Caco-2 (cell line): ENCODE results near the gene EIF1AD. TPM values are rescaled to one million over a fixed set of nuclear protein-coding genes. Genes with fewer than 3 reads are reported as not detected.

Experiments
- BruUV-seq: library from RNA; stranded (reverse); fragments of 400-500 nt; replicated peaks from 2 replicates; lab custom pipeline; 2021; lab: Mats Ljungman, UMichigan
- CTCF ChIA-PET: fragments of 300-600 bp; sonication (Branson Sonifier 250); formaldehyde crosslinking; loops from one replicate; lab custom pipeline; 2022; ENCODE audit warnings: antibody characterized with exemption; lab: Charles Lee
- POLR2A ChIA-PET: fragments of 300-600 bp; sonication (Branson Sonifier 250); formaldehyde crosslinking; loops from one replicate; lab custom pipeline; 2022; ENCODE audit warnings: antibody characterized with exemption; lab: Charles Lee
- DNase-seq, 2 experiments: peaks; one replicate each; pipeline versions ENCODE4 v3.0.0 to v3.0.0-alpha.2; 2020 to 2022
- H3K27me3 ChIP-seq: replicated peaks from 2 replicates; pipeline ENCODE4 v1.6.0; 2011; ENCODE audit warnings: low read length; ENCODE audit not compliant: control insufficient read depth, insufficient read depth
- H3K36me3 ChIP-seq: 2 replicates; pipeline ENCODE4 v1.5.1; 2011; ENCODE audit warnings: low read length; ENCODE audit not compliant: control insufficient read depth, insufficient read depth
- H3K4me1 ChIP-seq: fragments of 250-450 bp; sonication (Bioruptor Pico); 2 replicates; pipeline ENCODE4 v1.5.1; 2020; ENCODE audit warnings: mild to moderate bottlenecking
- H3K4me3 ChIP-seq: 2 replicates; pipeline ENCODE4 v1.5.1; 2011; ENCODE audit warnings: low read depth, mild to moderate bottlenecking, control low read depth, low read length
- H3K9me3 ChIP-seq: fragments of 250-450 bp; sonication (Bioruptor Pico); 2 replicates; pipeline ENCODE4 v1.5.1; 2020; ENCODE audit warnings: mild to moderate bottlenecking, moderate library complexity
- H3K27ac Mint-ChIP-seq: one replicate; pipeline ENCODE4 v1.8.0; 2022; ENCODE audit warnings: mixed read lengths; ENCODE audit not compliant: unreplicated experiment
- H3K27me3 Mint-ChIP-seq: one replicate; pipeline ENCODE4 v1.8.0; 2022; ENCODE audit warnings: mixed read lengths; ENCODE audit not compliant: insufficient read depth, unreplicated experiment
- H3K36me3 Mint-ChIP-seq: one replicate; pipeline ENCODE4 v1.8.0; 2022; ENCODE audit warnings: mild to moderate bottlenecking, mixed read lengths; ENCODE audit not compliant: insufficient read depth, unreplicated experiment
- H3K4me1 Mint-ChIP-seq: one replicate; pipeline ENCODE4 v1.8.0; 2022; ENCODE audit warnings: low read depth, mixed read lengths; ENCODE audit not compliant: unreplicated experiment
- H3K4me3 Mint-ChIP-seq: one replicate; pipeline ENCODE4 v1.8.0; 2022; ENCODE audit warnings: mild to moderate bottlenecking, moderate library complexity, mixed read lengths; ENCODE audit not compliant: unreplicated experiment
- H3K9me3 Mint-ChIP-seq: one replicate; pipeline ENCODE4 v1.8.0; 2022; ENCODE audit warnings: mixed read lengths; ENCODE audit not compliant: unreplicated experiment
- CTCF ChIP-seq, 2 experiments: fragments of 200-600 bp in 1 of 2; IDR thresholded peaks; 1 replicate in 1 of 2; 2 replicates in 1 of 2; pipeline versions ENCODE4 v1.5.1 to v1.8.0; 2011 to 2022; ENCODE audit warnings: antibody characterized with exemption in 1 of 2, control low read depth in 1 of 2, inconsistent platforms in 1 of 2, low read depth in 1 of 2, low read length in 1 of 2, mild to moderate bottlenecking in 1 of 2, moderate library complexity in 1 of 2; ENCODE audit not compliant: insufficient read depth in 1 of 2, severe bottlenecking in 1 of 2, unreplicated experiment in 1 of 2
- intact Hi-C: fragments of 100-400 bp; cut with micrococcal nuclease; formaldehyde crosslinking; loops from one replicate; pipeline ENCODE4 v1.10.0; 2022; ENCODE audit not compliant: unreplicated experiment
- total RNA-seq: library from RNA; stranded (reverse); gene quantifications from 2 replicates; pipeline ENCODE4 v1.2.3, GENCODE V29; 2022

Gene EIF1AD
- total RNA-seq, 1 experiment from 2014 or later = 55.3 TPM

GRCh38 chr11:65947133-65947532, 54.8 kb downstream of the EIF1AD start:
- Histone ChIP-seq H3K9me3 (no peaks in the 10 kb centered on the region), H3K4me3 (no peak overlapping the region), H3K4me1 (peaks cover 6% of the 10 kb centered on the region), H3K36me3 (no peaks in the 10 kb centered on the region), H3K27me3 (no peaks in the 10 kb centered on the region)
- no peaks in the 10 kb centered on the region for H3K36me3 Mint-ChIP-seq
- POLR2A ChIA-PET = no interaction called here
- intact Hi-C loops = no loop called here
- BruUV-seq = no TSS peak
- TF ChIP-seq CTCF (IDR thresholded peaks at IDR 0.05; ENCODE audit: insufficient read depth in 1 of 2, low read depth in 1 of 2, low read length in 1 of 2, severe bottlenecking in 1 of 2, unreplicated experiment in 1 of 2) = no peak
- peaks cover 3% of the 10 kb centered on the region for H3K4me1 Mint-ChIP-seq
- no peak for DNase-seq
- no peak overlapping the region for H3K4me3 Mint-ChIP-seq
- no peaks in the 10 kb centered on the region for H3K9me3 Mint-ChIP-seq
- CTCF ChIA-PET = interaction anchor here (0.6 kb wide), 1 partner anchor 932 kb away, joined by 3 read pairs; no protein-coding TSS in a partner anchor
- H3K27me3 Mint-ChIP-seq = no peaks in the 10 kb centered on the region
- H3K27ac Mint-ChIP-seq = no peak overlapping the region

- no peaks in the 10 kb centered on the region for H3K27me3 Mint-ChIP-seq
- no peaks in the 10 kb centered on the region for H3K27me3 ChIP-seq
- H3K9me3 Mint-ChIP-seq = no peaks in the 10 kb centered on the region
- no peak for DNase-seq
- H3K4me1 ChIP-seq = peaks cover 2% of the 10 kb centered on the region; the same call in 1 of the 2 replicates
- no peaks in the 10 kb centered on the region for H3K4me1 Mint-ChIP-seq
- H3K4me3 ChIP-seq = no peak overlapping the region
- TF ChIP-seq CTCF (IDR thresholded peaks at IDR 0.05; ENCODE audit: insufficient read depth in 1 of 2, low read depth in 1 of 2, low read length in 1 of 2, severe bottlenecking in 1 of 2, unreplicated experiment in 1 of 2) = no peak
- H3K27ac Mint-ChIP-seq = no peak overlapping the region
- H3K36me3 ChIP-seq = no peaks in the 10 kb centered on the region
- H3K9me3 ChIP-seq = no peaks in the 10 kb centered on the region
- no TSS peak for BruUV-seq
- H3K36me3 Mint-ChIP-seq = no peaks in the 10 kb centered on the region
- CTCF ChIA-PET = interaction anchor here (0.7 kb wide), 1 partner anchor 34 kb away, joined by 3 read pairs; no protein-coding TSS in a partner anchor
- POLR2A ChIA-PET = no interaction called here
- no peak overlapping the region for H3K4me3 Mint-ChIP-seq
- intact Hi-C loops = no loop called here
These were observed 55.3 kb downstream of the EIF1AD start for GRCh38 chr11:65946655-65947054.

Other genes with a start within 250 kb of the EIF1AD start
- 18.2 and 19.3 TPM in 2 replicates for gene AP5B1, start 221.2 kb downstream of the EIF1AD start, total RNA-seq
- gene OVOL1, start 215.1 kb downstream of the EIF1AD start, total RNA-seq = 19.5 and 21.2 TPM in 2 replicates
- gene SNX32, start 168.2 kb downstream of the EIF1AD start, total RNA-seq = not detected in 2 replicates
- gene CFL1, start 144.0 kb downstream of the EIF1AD start, total RNA-seq = 960 and 1,056 TPM in 2 replicates
- gene MUS81, start 141.7 kb downstream of the EIF1AD start, total RNA-seq = 74.1 and 74.6 TPM in 2 replicates
- gene EFEMP2, start 129.4 kb downstream of the EIF1AD start, total RNA-seq = 1.3 and 1.4 TPM in 2 replicates
- not detected in 2 replicates for gene CTSW, start 122.3 kb downstream of the EIF1AD start, total RNA-seq
- gene FIBP, start 113.7 kb downstream of the EIF1AD start, total RNA-seq = 56.8 and 61.5 TPM in 2 replicates
- 13.3 and 14.7 TPM in 2 replicates for gene CCDC85B, start 111.5 kb downstream of the EIF1AD start, total RNA-seq
- gene FOSL1, start 101.8 kb downstream of the EIF1AD start, total RNA-seq = 2.7 and 3.9 TPM in 2 replicates
- gene C11orf68, start 83.1 kb downstream of the EIF1AD start, total RNA-seq = 19.7 and 20.1 TPM in 2 replicates
- 91.0 and 93.1 TPM in 2 replicates for gene DRAP1, start 82.7 kb downstream of the EIF1AD start, total RNA-seq
- 0.79 TPM in 1 of 2 replicates, not detected in the other for gene TSGA10IP, start 56.7 kb downstream of the EIF1AD start, total RNA-seq
- gene SART1, start 40.4 kb downstream of the EIF1AD start, total RNA-seq = 78.0 and 84.5 TPM in 2 replicates
- 295 and 300 TPM in 2 replicates for gene BANF1, start 346 bp upstream of the EIF1AD start, total RNA-seq
- not detected in 2 replicates for gene CST6, start 9.9 kb upstream of the EIF1AD start, total RNA-seq
- not detected in 2 replicates for gene CATSPER1, start 24.3 kb upstream of the EIF1AD start, total RNA-seq
- gene GAL3ST3, start 47.0 kb upstream of the EIF1AD start, total RNA-seq = not detected in 2 replicates
- 224 and 225 TPM in 2 replicates for gene SF3B2, start 50.2 kb upstream of the EIF1AD start, total RNA-seq
- 82.2 and 95.2 TPM in 2 replicates for gene PACS1, start 68.1 kb upstream of the EIF1AD start, total RNA-seq